GM23248 (cell line): ENCODE measurements around the gene PRR5. TPM values are rescaled to one million over a fixed set of nuclear protein-coding genes. Genes with fewer than 3 reads are reported as not detected.

Source experiments
- DNase-seq: peaks from one replicate; pipeline ENCODE4 v3.0.0-alpha.2; 2015
- H2AFZ ChIP-seq: fragments of 200-600 bp; sonication (generic); 2 replicates; pipeline ENCODE4 v1.6.1; 2016; ENCODE audit warnings: antibody characterized with exemption
- H3F3A ChIP-seq: fragments of 200-600 bp; sonication (generic); 2 replicates; pipeline ENCODE4 v1.6.1; 2016; ENCODE audit warnings: mild to moderate bottlenecking, antibody characterized with exemption, mixed run types; ENCODE audit not compliant: insufficient read depth
- H3K27ac ChIP-seq: fragments of 200-600 bp; sonication (generic); 2 replicates; pipeline ENCODE4 v1.5.1; 2016; ENCODE audit warnings: mild to moderate bottlenecking
- H3K27me3 ChIP-seq: fragments of 200-600 bp; sonication (generic); replicated peaks from 2 replicates; pipeline ENCODE4 v1.6.1; 2016; ENCODE audit warnings: mild to moderate bottlenecking; ENCODE audit not compliant: insufficient read depth
- H3K36me3 ChIP-seq: fragments of 200-600 bp; sonication (generic); 2 replicates; pipeline ENCODE4 v1.6.1; 2016; ENCODE audit warnings: low read depth, mild to moderate bottlenecking
- H3K4me1 ChIP-seq: fragments of 200-600 bp; sonication (generic); 2 replicates; pipeline ENCODE4 v1.6.1; 2016; ENCODE audit warnings: mild to moderate bottlenecking; ENCODE audit not compliant: insufficient read depth
- H3K4me2 ChIP-seq: fragments of 200-600 bp; sonication (generic); one replicate; pipeline ENCODE4 v1.6.1; 2016; ENCODE audit warnings: mild to moderate bottlenecking; ENCODE audit not compliant: unreplicated experiment
- H3K4me3 ChIP-seq: fragments of 200-600 bp; sonication (generic); 2 replicates; pipeline ENCODE4 v1.5.1; 2016; ENCODE audit warnings: mild to moderate bottlenecking
- H3K79me2 ChIP-seq: fragments of 200-600 bp; sonication (generic); 2 replicates; pipeline ENCODE4 v1.6.1; 2016; ENCODE audit warnings: mild to moderate bottlenecking; ENCODE audit not compliant: insufficient read depth
- H3K9ac ChIP-seq: fragments of 200-600 bp; sonication (generic); 2 replicates; pipeline ENCODE4 v1.6.1; 2016; ENCODE audit warnings: mild to moderate bottlenecking
- H3K9me2 ChIP-seq: fragments of 200-600 bp; sonication (generic); 2 replicates; pipeline ENCODE4 v1.6.1; 2016; ENCODE audit warnings: mixed run types, mild to moderate bottlenecking, moderate library complexity; ENCODE audit not compliant: insufficient read depth
- H3K9me3 ChIP-seq: fragments of 200-600 bp; sonication (generic); one replicate; pipeline ENCODE4 v1.6.1; 2017; ENCODE audit warnings: low read depth
- H4K20me1 ChIP-seq: fragments of 200-600 bp; sonication (generic); 2 replicates; pipeline ENCODE4 v1.6.0; 2016; ENCODE audit not compliant: insufficient read depth
- EZH2 ChIP-seq: fragments of 200-600 bp; sonication (generic); IDR thresholded peaks from 2 replicates; pipeline ENCODE4 v1.6.1; 2018; ENCODE audit warnings: antibody characterized with exemption, mild to moderate bottlenecking; ENCODE audit not compliant: insufficient read depth, poor library complexity, severe bottlenecking
- EZH2phosphoT487 ChIP-seq: fragments of 200-600 bp; sonication (generic); IDR thresholded peaks from 2 replicates; pipeline ENCODE4 v1.6.1; 2018; ENCODE audit warnings: antibody characterized with exemption, moderate library complexity, mild to moderate bottlenecking, low read depth; ENCODE audit not compliant: insufficient read depth
- WGBS, 2 experiments: methylation state at CpG; one replicate each; pipeline ENCODE4 v1.1.6; 2015 to 2017; ENCODE audit warnings: low lambda C conversion rate in 2 of 2, low coverage in 1 of 2; ENCODE audit errors: missing lambda C conversion rate in 2 of 2; 5-methylcytosine and 5-hydroxymethylcytosine counted together
- in situ Hi-C: fragments of 300-500 bp; cut with MboI; formaldehyde crosslinking; loops from 2 replicates; pipeline ENCODE4 v1.15.0; 2020
- polyA plus RNA-seq: library from polyadenylated mRNA; unstranded; fragments of >200 nt; fragmentation: Nextera tagmentation; extraction: Ambion mirVana; gene quantifications from 2 replicates; pipeline ENCODE4 v1.2.1, GENCODE V29; 2016
- total RNA-seq: library from RNA; depleted of rRNA; stranded (reverse); fragments of >200 nt; shearing (Covaris generic); gene quantifications from 2 replicates; pipeline ENCODE4 v1.2.3, GENCODE V29; 2014

PRR5 gene
- total and polyA plus RNA-seq, 2 experiments from 2014 or later: 18.9 to 20.0 TPM

- Histone ChIP-seq H2AFZ (no peak overlapping the region), H3K4me2 (no peak overlapping the region), H4K20me1 (no peaks in the 10 kb centered on the region), H3K27me3 (no peaks in the 10 kb centered on the region), H3F3A (0 out of 2 replicates have a peak, but pooled peaks cover 6% of the 10 kb centered on the region), H3K4me3 (no peak overlapping the region), H3K9ac (no peak overlapping the region), H3K79me2 (no peaks in the 10 kb centered on the region), H3K27ac (no peak overlapping the region), H3K9me2 (no peaks in the 10 kb centered on the region), H3K9me3 (no peaks in the 10 kb centered on the region), H3K4me1 (peaks cover 13% of the 10 kb centered on the region), H3K36me3 (no peaks in the 10 kb centered on the region)
- WGBS, 2 experiments: 89 to 92% methylated on average over 23 of the region's 23 CpGs
- in situ Hi-C loops: no loop called here
- no peak for DNase-seq
- TF ChIP-seq EZH2 (no peak), EZH2phosphoT487 (no peak)
These were observed 41.8 kb upstream of the PRR5 start for GRCh38 chr22:44660051-44660830.

DNA sequence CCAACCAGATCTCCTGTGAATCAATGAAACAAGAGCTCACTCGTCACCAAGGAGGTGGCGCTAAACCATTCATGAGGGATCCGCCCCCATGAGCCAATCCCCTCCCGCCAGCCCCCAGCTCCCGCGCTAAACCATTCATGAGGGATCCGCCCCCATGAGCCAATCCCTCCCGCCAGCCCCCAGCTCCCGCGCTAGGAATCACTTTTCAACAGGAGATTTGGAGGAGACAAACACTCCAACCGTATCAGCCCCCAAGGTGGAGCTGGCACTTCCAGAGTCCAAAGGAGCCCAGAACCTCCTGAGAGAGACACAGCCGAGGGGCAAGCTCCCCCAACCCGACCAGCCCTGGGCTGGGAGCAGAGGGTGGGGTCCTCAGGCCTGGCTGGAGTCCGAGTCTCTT, 40.9 kb upstream of the PRR5 start:
- Histone ChIP-seq H3K9ac (no peak overlapping the region), H3F3A (0 out of 2 replicates have a peak, but pooled peaks cover 6% of the 10 kb centered on the region), H3K9me3 (no peaks in the 10 kb centered on the region), H3K79me2 (no peaks in the 10 kb centered on the region), H2AFZ (no peak overlapping the region), H3K4me3 (no peak overlapping the region), H3K27me3 (no peaks in the 10 kb centered on the region), H3K4me2 (no peak overlapping the region), H3K9me2 (no peaks in the 10 kb centered on the region), H3K36me3 (no peaks in the 10 kb centered on the region), H4K20me1 (no peaks in the 10 kb centered on the region), H3K4me1 (peaks cover 13% of the 10 kb centered on the region), H3K27ac (no peak overlapping the region)
- peak; percentile 47 for DNase-seq
- 44 to 71% methylated on average over 4 to 14 of the region's 14 CpGs for WGBS, 2 experiments
- in situ Hi-C loops: no loop called here
- no peak for TF ChIP-seq EZH2
- TF ChIP-seq EZH2phosphoT487: no peak

- H3K4me1 ChIP-seq: peaks cover 13% of the 10 kb centered on the region
- in situ Hi-C loops: no loop called here
- H3K27me3 ChIP-seq: no peaks in the 10 kb centered on the region
- H3K79me2 ChIP-seq: no peaks in the 10 kb centered on the region
- no peak for DNase-seq
- H3K9me2 ChIP-seq: no peaks in the 10 kb centered on the region
- no peak overlapping the region for H3K27ac ChIP-seq
- no peak overlapping the region for H2AFZ ChIP-seq
- no peaks in the 10 kb centered on the region for H3K36me3 ChIP-seq
- H3F3A ChIP-seq: 0 out of 2 replicates have a peak, but pooled peaks cover 10% of the 10 kb centered on the region
- H3K9me3 ChIP-seq: no peaks in the 10 kb centered on the region
- H3K4me2 ChIP-seq: no peak overlapping the region
- WGBS, 2 experiments: 80 to 81% methylated on average over 13 to 14 of the region's 14 CpGs
- no peak overlapping the region for H3K9ac ChIP-seq
- H3K4me3 ChIP-seq: no peak overlapping the region
- no peaks in the 10 kb centered on the region for H4K20me1 ChIP-seq
- TF ChIP-seq EZH2phosphoT487 (no peak), EZH2 (no peak)
These were observed 40.1 kb upstream of the PRR5 start for GRCh38 chr22:44661659-44662569.

DNA sequence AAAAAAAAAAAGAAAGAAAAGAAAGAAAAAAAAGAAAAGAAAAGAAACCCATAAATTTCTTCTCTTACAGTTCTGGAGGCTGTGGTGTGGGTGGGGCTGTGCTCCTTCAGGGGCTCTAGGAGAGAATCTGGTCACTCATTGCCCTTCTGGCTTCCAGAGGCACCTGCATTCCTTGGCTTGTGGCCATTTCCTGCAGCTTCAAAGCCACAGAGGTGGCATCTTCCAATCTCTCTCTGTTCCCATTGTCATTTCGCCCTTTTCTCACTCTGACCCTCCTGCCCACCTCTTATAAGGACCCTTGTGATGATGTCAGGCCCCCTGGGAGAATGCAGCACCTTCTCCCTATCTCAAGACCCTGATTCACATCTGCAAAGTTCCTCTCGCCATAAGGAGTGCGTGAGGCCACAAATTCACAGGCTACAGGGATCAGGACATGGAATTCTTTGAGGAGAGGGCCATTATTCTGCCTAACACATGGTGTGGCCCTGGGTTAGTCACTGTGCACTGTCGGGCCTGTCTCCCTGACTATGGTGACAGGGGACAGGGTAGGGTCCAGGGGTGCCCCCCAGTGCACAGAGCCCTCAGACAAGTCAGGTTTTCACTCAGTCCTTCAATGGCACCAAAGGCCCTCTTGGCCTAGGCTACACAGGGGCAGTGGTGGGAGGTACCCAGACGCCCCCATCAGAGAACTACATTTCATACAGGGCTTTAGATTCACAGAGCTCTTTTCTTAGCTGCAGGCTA, 38.6 kb upstream of the PRR5 start:
- WGBS, 2 experiments: 74 to 75% methylated on average over 5 of the region's 5 CpGs
- no peak overlapping the region for H3K4me3 ChIP-seq
- H3K4me1 ChIP-seq: peaks cover 15% of the 10 kb centered on the region
- H3K9me2 ChIP-seq: no peaks in the 10 kb centered on the region
- no peak overlapping the region for H3K27ac ChIP-seq
- in situ Hi-C loops: no loop called here
- H3K27me3 ChIP-seq: no peaks in the 10 kb centered on the region
- H3K4me2 ChIP-seq: no peak overlapping the region
- no peaks in the 10 kb centered on the region for H3K79me2 ChIP-seq
- no peak overlapping the region for H2AFZ ChIP-seq
- no peaks in the 10 kb centered on the region for H3K36me3 ChIP-seq
- no peak for TF ChIP-seq EZH2
- H3K9me3 ChIP-seq: no peaks in the 10 kb centered on the region
- no peak for DNase-seq
- no peaks in the 10 kb centered on the region for H4K20me1 ChIP-seq
- H3F3A ChIP-seq: peaks cover 5% of the 10 kb centered on the region; the same call in 1 of the 2 replicates
- H3K9ac ChIP-seq: no peak overlapping the region
